GM12865 (cell line): Measurements from ENCODE around the gene CEP41.

Source experiments
- DNase-seq: peaks from one replicate; pipeline ENCODE4 v3.0.0; 2010; ENCODE audit warnings: low read depth
- H3K4me3 ChIP-seq: 2 replicates; pipeline ENCODE4 v1.5.1; 2011; ENCODE audit warnings: mild to moderate bottlenecking, low read depth, low read length, control low read depth
- CTCF ChIP-seq: IDR thresholded peaks from 2 replicates; pipeline ENCODE4 v1.5.1; 2011; ENCODE audit warnings: low read length, control low read depth, low read depth, inconsistent platforms; ENCODE audit not compliant: insufficient read depth; ENCODE audit errors: missing control alignments

CEP41 gene

GRCh38 chr7:130386876-130387275 is 53.9 kb downstream of the CEP41 start:
- no peak overlapping the region for H3K4me3 ChIP-seq
- TF ChIP-seq CTCF, result no peak
- no peak for DNase-seq

- DNase-seq, result no peak
- no peak overlapping the region for H3K4me3 ChIP-seq
- no peak for TF ChIP-seq CTCF
Observed at GRCh38 chr7:130385600-130386066, 55.2 kb downstream of the CEP41 start.

GRCh38 chr7:130384841-130385599 is 55.8 kb downstream of the CEP41 start:
- TF ChIP-seq CTCF, result no peak
- no peak overlapping the region for H3K4me3 ChIP-seq

GRCh38 chr7:130384371-130384801 is 56.4 kb downstream of the CEP41 start:
- no peak for DNase-seq
- no peak overlapping the region for H3K4me3 ChIP-seq
- no peak for TF ChIP-seq CTCF

More at GRCh38 chr7:130384841-130385599, 55.8 kb downstream of the CEP41 start:
- DNase-seq, result no peak

GRCh38 chr7:130383187-130383980 is 57.4 kb downstream of the CEP41 start:
- no peak for DNase-seq
- H3K4me3 ChIP-seq, result no peak overlapping the region
- TF ChIP-seq CTCF, result no peak

GRCh38 chr7:130381468-130382312 is 59.1 kb downstream of the CEP41 start:
- DNase-seq, result no peak
- TF ChIP-seq CTCF, result no peak
- H3K4me3 ChIP-seq, result no peak overlapping the region
